SU-DHL-6 (cell line): ENCODE data around the gene KCNJ9.

Experiments used
- CTCF ChIP-seq: fragments of 200-600 bp; sonication (generic); IDR thresholded peaks from one replicate; pipeline ENCODE4 v1.5.1; 2017; ENCODE audit warnings: antibody characterized with exemption, mild to moderate bottlenecking, low read length, moderate library complexity; ENCODE audit not compliant: insufficient read depth, poor library complexity, severe bottlenecking
- EZH2phosphoT487 ChIP-seq: fragments of 200-600 bp; sonication (generic), shearing (Covaris generic); conservative IDR thresholded peaks from 2 replicates; pipeline ENCODE4 v1.6.1; 2018; ENCODE audit warnings: mild to moderate bottlenecking, antibody characterized with exemption, low read length, moderate library complexity, mixed read lengths

- TF ChIP-seq EZH2phosphoT487 (no peak), CTCF (no peak)
These were observed 53.6 kb downstream of the KCNJ9 start for GRCh38 chr1:160134791-160135572.
